ENCODE measurements around the gene IDI2. TPM values are rescaled to one million over a fixed set of nuclear protein-coding genes. Genes with fewer than 3 reads are reported as not detected.
"Not testable (repeated sequence)": the region's sequence is repeated elsewhere in the genome, so short reads cannot be mapped to it uniquely, and the experiment has no call there.

Gene IDI2
- polyA plus RNA-seq, 3 donors: 0.11 TPM; not detected in 2

DNA sequence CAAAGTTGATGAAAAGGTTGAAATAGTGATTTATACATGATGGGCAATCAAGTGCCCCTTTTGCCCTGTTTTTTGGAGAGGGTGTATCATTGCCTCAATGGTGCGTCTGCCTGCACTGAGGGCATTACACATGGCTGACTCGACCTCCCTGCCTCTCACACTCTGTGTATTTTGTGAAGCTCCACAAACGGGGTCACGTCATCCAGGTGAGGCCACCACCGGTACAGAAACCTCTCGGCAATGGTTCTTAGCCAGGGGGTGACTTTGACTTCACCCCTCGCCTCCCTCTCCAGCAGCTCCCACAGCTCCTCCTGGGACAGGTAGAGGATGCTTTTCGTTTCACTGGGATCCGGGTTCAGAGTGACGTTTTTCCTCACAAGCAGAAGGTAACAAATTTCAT is 6.3 kb downstream of the IDI2 start:
- DNase-seq (ENCODE audit: extremely low read depth in 1 of 11, low read depth in 9 of 11, low spot score in 4 of 11): no peak

DNA sequence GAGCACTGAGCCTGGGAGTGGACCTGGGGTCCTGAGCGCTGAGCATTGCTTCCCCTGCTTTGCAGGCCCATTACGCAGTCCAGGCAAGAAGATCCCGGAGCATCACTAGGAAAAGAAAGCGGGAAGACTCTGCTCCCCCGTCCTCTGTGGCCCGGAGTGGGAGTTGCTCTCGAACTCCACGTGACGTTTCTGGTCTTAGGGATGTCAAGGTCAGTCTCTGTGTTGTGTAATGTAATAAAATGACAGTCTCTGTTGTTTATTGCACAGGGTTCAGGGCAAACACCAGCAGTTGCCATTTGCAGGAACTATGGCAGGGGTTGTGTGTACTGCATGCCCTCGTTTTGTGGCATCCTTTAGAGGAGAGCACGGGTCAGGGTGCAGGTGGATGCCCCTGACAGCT is 10.0 kb downstream of the IDI2 start:
- no peak for DNase-seq (ENCODE audit: extremely low read depth in 1 of 11, low read depth in 9 of 11, low spot score in 4 of 11)

DNA sequence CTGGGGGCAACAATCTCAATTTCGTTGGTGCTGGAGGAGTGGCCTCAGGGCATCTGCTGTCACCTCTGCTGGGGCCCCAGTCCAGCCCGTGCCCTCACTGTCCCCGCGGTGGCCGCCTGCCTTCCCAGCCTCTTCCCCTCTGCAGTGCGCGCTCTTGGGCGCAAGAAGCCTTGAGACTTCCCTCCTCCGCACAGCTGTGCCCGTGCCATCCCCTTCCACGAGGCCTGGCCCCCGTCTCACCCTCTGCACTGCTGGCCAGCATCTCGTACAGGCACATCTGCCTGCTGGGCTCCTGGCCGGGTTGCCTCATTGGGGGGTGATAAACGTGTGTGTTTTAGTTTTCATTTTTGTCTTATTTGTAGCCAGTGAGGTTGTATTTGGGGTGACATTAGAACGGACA is 14.0 kb downstream of the IDI2 start:
- no peak for DNase-seq (ENCODE audit: extremely low read depth in 1 of 11, low read depth in 9 of 11, low spot score in 4 of 11)

DNA sequence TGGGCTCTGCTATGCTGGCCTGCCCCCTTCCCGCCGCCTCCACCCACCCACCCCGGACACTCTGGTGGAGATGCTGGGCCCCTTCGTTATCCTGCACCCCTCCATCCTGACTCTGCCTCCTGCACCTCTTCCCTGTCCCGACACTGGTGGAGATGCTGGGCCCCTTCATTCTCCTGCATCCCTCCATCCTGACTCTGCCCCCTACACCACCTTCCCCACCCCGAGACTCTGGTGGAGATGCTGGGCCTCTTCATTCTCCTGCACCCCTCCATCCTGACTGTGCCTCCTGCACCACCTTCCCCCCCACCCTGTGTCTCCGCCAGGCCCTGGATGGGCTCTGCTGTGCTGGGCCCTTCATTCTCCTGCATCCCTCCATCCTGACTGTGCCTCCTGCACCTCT is 15.0 kb downstream of the IDI2 start:
- no peak for DNase-seq (ENCODE audit: extremely low read depth in 1 of 11, low read depth in 9 of 11, low spot score in 4 of 11)

DNA sequence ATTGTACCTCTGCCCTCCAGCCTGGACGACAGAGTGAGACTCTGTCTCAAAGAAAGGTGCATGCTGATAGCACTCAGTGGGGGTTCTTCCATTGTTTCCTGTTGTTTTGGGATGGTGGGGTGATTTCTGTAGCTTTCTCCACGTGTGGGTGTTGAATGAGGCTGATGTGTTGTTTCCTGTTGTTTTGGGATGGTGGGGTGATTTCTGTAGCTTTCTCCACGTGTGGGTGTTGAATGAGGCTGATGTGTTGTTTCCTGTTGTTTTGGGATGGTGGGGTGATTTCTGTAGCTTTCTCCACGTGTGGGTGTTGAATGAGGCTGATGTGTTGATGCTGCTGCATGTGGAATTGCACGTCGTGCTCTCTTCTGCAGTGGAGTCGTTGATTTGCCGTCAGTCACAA is 15.7 kb downstream of the IDI2 start:
- DNase-seq (ENCODE audit: extremely low read depth in 1 of 11, low read depth in 9 of 11, low spot score in 4 of 11): not testable (repeated sequence)

DNA sequence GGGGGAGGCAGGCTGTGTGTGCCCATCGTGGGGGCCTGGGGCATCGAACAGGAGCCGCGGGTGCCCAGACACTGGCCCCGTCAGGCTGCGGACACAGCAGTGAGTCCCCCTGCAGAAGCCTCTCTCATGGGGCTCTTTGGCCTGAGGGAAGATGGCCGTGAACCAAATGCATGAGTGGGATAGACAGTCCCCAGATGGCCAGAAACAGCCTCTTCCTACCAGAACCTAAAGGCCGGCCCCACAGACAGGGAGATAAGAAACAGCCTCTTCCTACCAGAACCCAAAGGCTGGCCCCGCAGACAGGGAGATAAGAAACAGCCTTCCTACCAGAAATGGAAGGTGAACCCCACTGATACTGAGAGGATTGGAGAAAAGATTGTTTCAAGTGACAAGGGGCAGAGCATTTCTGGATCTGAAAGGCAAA is 16.6 kb downstream of the IDI2 start:
- no peak for DNase-seq (ENCODE audit: extremely low read depth in 1 of 11, low read depth in 9 of 11, low spot score in 4 of 11)

DNA sequence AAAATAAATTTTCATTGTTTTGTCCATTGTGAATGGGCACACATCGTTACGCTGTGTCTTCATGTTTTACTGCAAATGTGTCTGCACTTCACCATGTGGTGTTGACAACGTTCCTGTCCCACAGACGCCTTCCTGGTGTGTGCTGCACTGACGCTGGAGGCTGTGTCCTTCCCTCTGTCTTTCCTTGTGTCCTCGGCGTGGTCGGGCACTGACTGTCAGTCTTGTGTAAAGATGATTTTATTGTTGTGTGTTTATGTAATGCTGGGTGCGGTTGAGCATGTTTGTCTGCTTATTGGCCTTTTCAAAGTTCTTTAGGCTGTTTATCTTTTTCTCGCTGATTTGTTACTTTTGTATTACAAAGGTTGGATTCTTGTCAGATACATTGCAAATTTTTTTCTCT is 18.1 kb downstream of the IDI2 start:
- DNase-seq (ENCODE audit: extremely low read depth in 1 of 11, low read depth in 9 of 11, low spot score in 4 of 11): no peak

DNA sequence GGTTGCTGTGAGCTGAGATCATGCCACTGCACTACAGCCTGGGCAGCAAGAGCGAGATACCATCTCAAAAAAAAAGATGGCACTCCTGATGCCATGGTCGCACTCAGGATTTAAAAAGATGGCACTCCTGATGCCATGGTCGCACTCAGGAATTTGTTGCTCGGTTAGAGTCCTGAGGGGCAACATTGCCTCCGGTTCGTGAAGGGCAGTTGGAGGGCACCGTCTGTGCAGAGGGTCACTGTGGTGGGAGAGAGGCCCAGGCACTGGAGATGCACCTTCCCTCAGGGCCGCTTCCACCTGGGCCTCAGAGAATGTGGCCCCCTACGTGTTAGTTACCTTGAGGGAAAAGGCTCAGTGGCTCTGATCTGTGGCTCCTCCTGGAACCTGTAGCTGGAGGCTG is 19.1 kb downstream of the IDI2 start:
- DNase-seq (ENCODE audit: extremely low read depth in 1 of 11, low read depth in 9 of 11, low spot score in 4 of 11): no peak

DNA sequence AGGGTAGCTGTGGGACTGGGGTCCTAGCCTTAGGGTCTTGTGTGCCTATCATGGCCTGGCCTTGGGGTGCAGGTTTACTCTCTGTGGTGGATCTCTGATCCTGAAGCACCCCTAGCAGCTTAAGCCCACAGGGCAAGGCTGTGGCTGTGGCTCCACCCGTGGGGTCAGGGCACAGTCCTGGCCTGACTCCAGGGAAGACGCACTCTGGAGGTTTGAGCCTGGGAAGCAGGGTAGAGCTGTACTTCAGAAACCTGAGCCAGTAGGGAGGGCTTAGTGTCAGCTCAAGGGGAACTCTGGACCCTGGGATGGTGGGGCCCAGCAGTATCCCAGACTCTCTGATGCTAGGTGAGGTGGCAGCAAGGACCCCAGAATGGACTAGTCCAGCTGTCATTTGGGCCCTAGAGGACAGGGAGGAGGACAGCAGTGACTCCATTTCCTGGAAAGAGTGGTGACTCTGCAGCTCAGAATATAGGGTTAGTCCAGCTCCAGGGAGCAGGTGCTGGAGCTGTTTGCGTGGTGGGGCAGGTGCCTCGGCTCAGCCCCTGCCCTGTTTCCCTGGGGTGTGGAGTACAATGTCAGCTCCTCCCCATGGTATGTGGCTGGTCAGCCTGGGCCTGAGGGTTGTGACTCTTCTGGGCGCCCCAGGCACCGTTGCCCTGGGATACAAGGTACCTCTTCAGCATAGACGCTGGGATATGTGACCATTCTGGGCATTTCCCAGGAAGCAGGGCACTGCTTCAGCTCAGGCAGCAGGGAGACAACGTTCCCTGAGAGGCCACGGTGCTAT is 21.6 kb downstream of the IDI2 start:
- DNase-seq (ENCODE audit: extremely low read depth in 1 of 11, low read depth in 9 of 11, low spot score in 4 of 11): no peak

DNA sequence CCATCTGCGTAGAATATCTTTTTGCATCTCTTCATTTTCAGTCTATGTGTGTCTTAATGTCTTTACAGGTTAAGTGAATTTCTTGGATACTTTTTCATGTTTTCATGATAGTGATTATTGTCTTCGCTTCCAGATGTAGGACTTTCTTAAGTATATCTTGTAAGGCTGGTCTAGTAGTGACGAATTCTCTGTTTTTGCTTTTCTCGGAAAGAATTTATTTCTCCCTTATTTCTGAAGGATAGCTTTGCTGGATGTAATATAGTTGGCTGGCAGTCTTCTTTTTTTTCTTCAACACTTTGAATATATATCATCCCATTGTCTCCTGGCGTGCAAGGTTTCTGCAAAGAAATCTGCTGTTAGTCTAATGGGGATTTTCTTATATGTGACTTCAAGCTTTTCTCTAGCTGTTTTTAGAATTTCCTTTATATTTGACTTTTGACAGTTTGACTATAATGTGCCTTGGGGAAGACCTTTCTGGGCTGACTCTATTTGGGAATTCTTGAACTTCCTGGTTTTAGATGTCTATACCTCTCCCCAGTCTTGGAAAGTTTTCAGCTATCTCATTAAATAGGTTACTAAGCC is 23.1 kb downstream of the IDI2 start:
- DNase-seq (ENCODE audit: extremely low read depth in 1 of 11, low read depth in 9 of 11, low spot score in 4 of 11): no peak

DNA sequence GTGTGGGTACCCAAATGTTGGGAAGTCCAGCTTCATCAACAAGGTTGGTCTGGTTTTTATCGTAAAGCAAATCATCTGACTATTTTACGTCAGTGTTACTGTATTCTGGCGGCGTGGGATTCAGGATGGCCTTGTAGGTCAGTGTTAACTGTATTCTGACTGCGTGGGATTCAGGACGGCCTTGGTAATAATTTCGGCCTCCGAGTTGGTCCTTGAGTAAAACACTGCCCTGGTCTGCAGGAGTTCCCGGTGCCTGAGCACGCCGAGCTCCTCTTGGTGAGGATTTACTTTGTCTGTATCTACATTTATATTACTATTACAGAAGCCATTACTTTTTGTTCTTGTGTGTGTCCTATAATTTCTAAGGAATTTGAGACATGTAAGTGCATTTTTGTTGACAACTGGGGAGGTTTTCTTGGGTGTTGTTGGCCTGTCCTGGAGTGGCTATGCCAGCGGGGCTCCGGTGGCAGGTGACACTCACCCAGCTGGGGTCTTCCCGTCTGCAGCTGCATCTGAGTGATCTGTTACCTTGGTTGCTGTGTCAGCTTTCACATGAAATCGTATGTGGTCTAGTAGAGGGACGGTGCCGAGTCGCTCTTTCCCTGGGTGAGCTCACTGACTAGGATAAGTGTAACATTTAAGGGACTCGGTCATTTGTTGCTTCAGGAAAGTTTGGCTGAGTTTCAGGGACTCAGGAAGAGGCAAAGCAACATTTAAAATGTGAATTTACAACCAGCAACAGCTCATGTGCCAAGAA is 28.2 kb downstream of the IDI2 start:
- DNase-seq (ENCODE audit: extremely low read depth in 1 of 11, low read depth in 9 of 11, low spot score in 4 of 11): no peak

DNA sequence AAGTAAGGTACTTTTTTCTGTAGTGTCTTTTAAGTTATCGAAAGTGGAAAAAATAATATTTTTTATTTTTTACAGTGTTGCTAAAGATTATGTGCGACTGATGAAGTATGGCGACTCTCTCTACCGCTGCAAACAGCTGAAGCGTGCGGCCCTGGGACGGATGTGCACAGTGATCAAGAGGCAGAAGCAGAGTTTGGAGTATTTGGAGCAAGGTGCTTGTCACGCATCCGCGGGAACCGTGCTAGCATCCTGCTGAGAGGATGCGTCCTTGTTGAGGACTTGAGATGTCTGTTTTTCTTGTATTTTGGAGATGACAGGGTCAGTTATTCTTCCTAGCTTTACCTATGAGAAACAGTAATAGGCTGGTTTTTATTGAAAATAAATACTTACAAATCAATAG is 29.6 kb downstream of the IDI2 start:
- DNase-seq (ENCODE audit: extremely low read depth in 1 of 11, low read depth in 9 of 11, low spot score in 4 of 11): no peak

DNA sequence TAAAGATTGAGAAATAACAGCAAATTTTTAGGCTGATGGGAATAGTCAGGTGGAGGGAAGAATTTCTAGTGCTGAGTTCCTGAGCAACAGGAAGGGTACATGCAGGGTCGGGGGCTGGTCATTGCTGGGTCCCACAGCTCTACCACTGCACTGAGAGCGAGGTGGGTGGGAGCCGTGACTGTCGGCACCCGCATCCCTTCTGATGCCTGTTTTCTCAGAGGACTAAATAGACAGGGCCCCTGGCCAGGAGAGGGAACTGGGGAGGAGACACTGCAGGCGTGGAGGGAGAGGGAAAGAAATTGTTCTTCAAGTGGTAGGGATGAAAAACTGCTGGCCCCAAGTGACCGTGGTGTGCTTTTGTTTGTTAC is 30.1 kb downstream of the IDI2 start:
- DNase-seq (ENCODE audit: extremely low read depth in 1 of 11, low read depth in 9 of 11, low spot score in 4 of 11): no peak

DNA sequence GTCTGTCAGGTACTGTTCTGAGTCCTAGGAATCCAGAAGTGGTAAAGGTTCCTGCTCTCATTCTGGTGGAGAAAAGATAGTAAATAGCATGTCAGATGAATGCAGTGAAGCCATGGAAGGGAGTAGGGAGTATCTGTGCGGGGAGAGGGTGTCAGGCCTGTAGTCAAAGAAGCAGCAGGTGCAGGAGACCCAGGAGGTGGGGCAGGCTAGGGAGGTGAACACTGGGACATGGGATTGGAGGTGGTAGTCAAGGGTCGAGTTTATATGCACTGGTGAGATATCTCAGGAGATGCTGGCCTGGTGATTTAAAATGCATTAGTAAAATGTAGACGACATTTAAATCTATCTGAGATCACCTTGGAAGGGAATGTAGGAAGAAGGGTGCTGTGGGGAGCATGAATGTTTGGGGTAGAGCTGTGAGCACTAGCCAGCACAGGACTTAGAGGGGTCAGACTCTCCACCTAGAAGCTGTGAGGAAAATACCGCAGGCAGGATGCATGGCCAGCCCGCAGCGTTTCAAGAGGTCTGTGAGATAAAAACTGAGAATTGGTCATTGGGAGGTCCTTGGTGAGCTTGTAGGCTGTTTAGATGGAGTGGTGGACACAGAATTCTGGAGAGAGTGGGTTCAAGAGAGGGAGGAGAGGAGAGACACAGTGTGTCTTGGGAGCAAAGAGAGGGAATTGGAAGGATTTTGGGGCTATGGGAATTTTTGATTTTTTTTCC is 30.7 kb downstream of the IDI2 start:
- DNase-seq (ENCODE audit: extremely low read depth in 1 of 11, low read depth in 9 of 11, low spot score in 4 of 11): no peak

DNA sequence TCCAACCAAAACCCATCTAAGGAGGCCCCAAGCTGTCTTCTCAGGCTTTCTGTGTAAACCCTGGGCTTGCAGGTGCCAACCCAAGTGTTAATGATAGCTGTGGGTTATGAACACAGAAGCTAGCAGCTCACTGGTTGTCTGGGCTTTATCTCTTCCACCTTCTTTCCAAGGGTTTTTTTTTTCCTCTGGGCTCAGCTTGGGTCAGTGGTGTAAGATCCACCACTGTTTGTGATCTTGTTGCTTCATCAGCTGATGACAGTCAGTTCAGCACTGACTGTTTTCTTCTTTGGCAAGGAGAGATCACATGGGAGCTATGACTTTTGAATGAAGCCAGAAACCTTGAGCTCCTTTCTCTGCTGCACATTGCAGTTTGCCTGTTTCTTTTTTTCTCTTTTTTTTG is 32.8 kb downstream of the IDI2 start:
- no peak for DNase-seq (ENCODE audit: extremely low read depth in 1 of 11, low read depth in 9 of 11, low spot score in 4 of 11)

DNA sequence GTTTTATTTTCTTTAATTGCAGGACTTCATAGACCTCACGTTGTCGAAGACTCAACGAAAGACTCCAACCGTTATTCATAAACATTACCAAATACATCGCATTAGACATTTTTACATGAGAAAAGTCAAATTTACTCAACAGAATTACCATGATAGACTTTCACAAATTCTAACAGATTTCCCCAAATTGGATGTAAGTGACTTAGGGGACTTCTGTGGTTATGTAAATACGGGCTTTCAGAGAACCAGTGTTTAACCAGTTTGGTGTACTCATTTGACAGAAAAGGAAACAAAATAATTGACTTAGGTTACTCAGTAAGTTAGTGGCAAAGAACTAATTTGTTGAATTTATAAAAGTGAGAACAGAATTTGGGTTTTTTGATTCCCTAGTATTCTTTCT is 33.2 kb downstream of the IDI2 start:
- DNase-seq (ENCODE audit: extremely low read depth in 1 of 11, low read depth in 9 of 11, low spot score in 4 of 11): no peak

DNA sequence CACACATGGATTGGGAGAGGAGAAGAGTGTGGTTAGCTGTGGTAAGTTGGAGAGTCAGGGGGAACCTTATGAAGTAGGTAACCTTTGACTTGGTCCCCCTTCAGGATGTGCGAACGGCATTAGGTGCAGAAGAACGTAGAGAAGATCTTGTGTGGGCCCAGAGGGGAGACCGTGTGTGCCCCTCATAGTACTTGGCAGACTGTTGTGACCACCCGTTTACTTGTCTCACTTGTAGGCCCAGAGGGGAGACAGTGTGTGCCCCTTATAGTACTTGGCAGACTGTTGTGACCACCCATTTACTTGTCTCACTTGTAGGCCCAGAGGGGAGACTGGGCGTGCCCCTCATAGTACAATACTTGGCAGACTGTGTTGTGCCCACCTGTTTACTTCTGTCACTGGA is 34.9 kb downstream of the IDI2 start:
- DNase-seq (ENCODE audit: extremely low read depth in 1 of 11, low read depth in 9 of 11, low spot score in 4 of 11): no peak

DNA sequence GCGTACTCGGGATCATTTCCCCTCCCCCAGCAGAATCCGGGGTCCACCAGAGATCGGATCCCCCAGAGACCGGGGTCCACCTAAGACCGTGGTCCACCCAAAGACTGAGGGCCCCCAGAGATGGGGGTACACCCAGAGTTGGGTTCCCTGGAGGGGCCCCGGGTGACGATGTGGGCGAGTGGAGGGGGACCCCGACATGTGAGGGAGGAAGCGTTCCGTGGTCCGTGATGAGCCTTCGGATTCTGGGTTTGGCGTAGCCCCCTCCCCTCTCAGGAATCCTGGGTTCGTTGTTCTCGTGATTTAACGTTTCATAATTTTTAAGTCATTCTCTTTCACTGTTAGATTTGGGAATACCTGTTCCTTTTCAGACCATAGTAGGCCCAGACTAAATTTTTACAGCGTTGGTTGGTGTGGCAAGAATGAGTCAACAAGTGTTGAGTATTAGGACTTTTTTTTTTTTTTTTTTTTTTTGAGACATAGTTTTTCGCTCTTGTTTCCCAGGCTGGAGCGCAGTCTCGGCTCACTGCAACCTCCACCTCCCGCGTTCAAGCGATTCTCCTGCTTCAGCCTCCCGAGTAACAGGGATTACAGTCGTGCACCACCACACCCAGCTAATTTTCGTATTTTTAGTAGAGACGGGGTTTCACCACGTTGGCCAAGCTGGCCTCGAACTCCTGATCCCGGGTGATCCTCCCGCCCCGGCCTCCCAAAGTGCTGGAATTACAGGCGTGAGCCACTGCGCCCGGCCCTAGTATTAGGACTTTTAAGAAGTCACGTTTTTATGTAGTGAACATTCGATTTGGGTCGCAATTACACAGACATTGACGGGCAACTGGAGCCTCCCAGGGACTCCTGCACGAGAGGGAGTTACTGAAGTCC is 36.8 kb downstream of the IDI2 start:
- no peak for DNase-seq (ENCODE audit: extremely low read depth in 1 of 11, low read depth in 9 of 11, low spot score in 4 of 11)

Data from renal cortex interstitium (tissue), 11 donors.